Measurements from ENCODE around the gene TTC6. TPM values are rescaled to one million over a fixed set of nuclear protein-coding genes. Genes with fewer than 3 reads are reported as not detected.

The TTC6 gene
- total RNA-seq, 1 donor from 2014 or later, result not detected

- DNase-seq, result no peak
- peaks cover 38% of the 10 kb centered on the region for H3K9me3 Mint-ChIP-seq
- no peaks in the 10 kb centered on the region for H3K4me1 Mint-ChIP-seq
- H3K36me3 Mint-ChIP-seq (ENCODE audit: low read depth), result peaks cover 5% of the 10 kb centered on the region
- peaks cover 6% of the 10 kb centered on the region for H3K27me3 Mint-ChIP-seq
- no peak overlapping the region for H3K4me3 Mint-ChIP-seq
- CTCF ChIA-PET, result no interaction called here
- H3K27ac Mint-ChIP-seq, result no peak overlapping the region
- POLR2A ChIA-PET, result no interaction called here
- no peak for ATAC-seq (ENCODE audit: low read depth)
- TF ChIP-seq CTCF (IDR thresholded peaks at IDR 0.05), result no peak
- intact Hi-C loops (cut with micrococcal nuclease), result no loop called here
Observed at GRCh38 chr14:37615582-37616289, 20.3 kb downstream of the TTC6 start.

- DNase-seq (no peak), ATAC-seq (ENCODE audit: low read depth) (no peak)
- Mint-ChIP-seq H3K4me1 (no peaks in the 10 kb centered on the region), H3K9me3 (peaks cover 32% of the 10 kb centered on the region), H3K27me3 (peaks cover 6% of the 10 kb centered on the region), H3K27ac (no peak overlapping the region), H3K4me3 (no peak overlapping the region), H3K36me3 (ENCODE audit: low read depth) (peaks cover 5% of the 10 kb centered on the region)
- no peak for TF ChIP-seq CTCF (IDR thresholded peaks at IDR 0.05)
- POLR2A ChIA-PET, result no interaction called here
- intact Hi-C loops (cut with micrococcal nuclease), result no loop called here
- CTCF ChIA-PET, result no interaction called here
Observed at GRCh38 chr14:37616853-37617252, 21.4 kb downstream of the TTC6 start.

GRCh38 chr14:37617864-37618365, 22.5 kb downstream of the TTC6 start:
- H3K9me3 Mint-ChIP-seq, result peaks cover 23% of the 10 kb centered on the region
- TF ChIP-seq CTCF (IDR thresholded peaks at IDR 0.05), result no peak
- no peaks in the 10 kb centered on the region for H3K4me1 Mint-ChIP-seq
- no peak overlapping the region for H3K4me3 Mint-ChIP-seq
- no peak for DNase-seq
- no peak for ATAC-seq (ENCODE audit: low read depth)
- H3K36me3 Mint-ChIP-seq (ENCODE audit: low read depth), result peaks cover 5% of the 10 kb centered on the region
- H3K27me3 Mint-ChIP-seq, result peaks cover 10% of the 10 kb centered on the region
- CTCF ChIA-PET, result no interaction called here
- POLR2A ChIA-PET, result no interaction called here
- no peak overlapping the region for H3K27ac Mint-ChIP-seq
- intact Hi-C loops (cut with micrococcal nuclease), result no loop called here

- H3K9me3 Mint-ChIP-seq, result peaks cover 20% of the 10 kb centered on the region
- DNase-seq (no peak), ATAC-seq (ENCODE audit: low read depth) (no peak)
- TF ChIP-seq CTCF (IDR thresholded peaks at IDR 0.05), result no peak
- ChIA-PET CTCF (no interaction called here), POLR2A (no interaction called here)
- H3K36me3 Mint-ChIP-seq (ENCODE audit: low read depth), result peaks cover 4% of the 10 kb centered on the region
- H3K4me3 Mint-ChIP-seq, result no peak overlapping the region
- no peak overlapping the region for H3K27ac Mint-ChIP-seq
- H3K27me3 Mint-ChIP-seq, result peaks cover 10% of the 10 kb centered on the region
- no peaks in the 10 kb centered on the region for H3K4me1 Mint-ChIP-seq
- intact Hi-C loops (cut with micrococcal nuclease), result no loop called here
Observed at GRCh38 chr14:37618498-37619028, 23.1 kb downstream of the TTC6 start.

GRCh38 chr14:37620856-37621255, 25.4 kb downstream of the TTC6 start:
- intact Hi-C loops (cut with micrococcal nuclease), result no loop called here
- DNase-seq (no peak), ATAC-seq (ENCODE audit: low read depth) (no peak)
- Mint-ChIP-seq H3K9me3 (peaks cover 6% of the 10 kb centered on the region), H3K27ac (no peak overlapping the region), H3K4me3 (no peak overlapping the region), H3K27me3 (peaks cover 10% of the 10 kb centered on the region), H3K36me3 (ENCODE audit: low read depth) (no peaks in the 10 kb centered on the region), H3K4me1 (no peaks in the 10 kb centered on the region)
- TF ChIP-seq CTCF (IDR thresholded peaks at IDR 0.05), result no peak
- POLR2A ChIA-PET, result no interaction called here
- CTCF ChIA-PET, result no interaction called here
